HG03045 (cell line): Measurements from ENCODE around the gene UPK1A.
"Not testable (repeated sequence)": the region's sequence is repeated elsewhere in the genome, so short reads cannot be mapped to it uniquely, and the experiment has no call there.

Source experiments
- ATAC-seq: cut with Tn5 transposase; IDR thresholded peaks from one replicate; pipeline ENCODE4 v1.9.1; 2021; ENCODE audit warnings: mild to moderate bottlenecking, moderate library complexity; ENCODE audit not compliant: unreplicated experiment

The UPK1A gene

DNA sequence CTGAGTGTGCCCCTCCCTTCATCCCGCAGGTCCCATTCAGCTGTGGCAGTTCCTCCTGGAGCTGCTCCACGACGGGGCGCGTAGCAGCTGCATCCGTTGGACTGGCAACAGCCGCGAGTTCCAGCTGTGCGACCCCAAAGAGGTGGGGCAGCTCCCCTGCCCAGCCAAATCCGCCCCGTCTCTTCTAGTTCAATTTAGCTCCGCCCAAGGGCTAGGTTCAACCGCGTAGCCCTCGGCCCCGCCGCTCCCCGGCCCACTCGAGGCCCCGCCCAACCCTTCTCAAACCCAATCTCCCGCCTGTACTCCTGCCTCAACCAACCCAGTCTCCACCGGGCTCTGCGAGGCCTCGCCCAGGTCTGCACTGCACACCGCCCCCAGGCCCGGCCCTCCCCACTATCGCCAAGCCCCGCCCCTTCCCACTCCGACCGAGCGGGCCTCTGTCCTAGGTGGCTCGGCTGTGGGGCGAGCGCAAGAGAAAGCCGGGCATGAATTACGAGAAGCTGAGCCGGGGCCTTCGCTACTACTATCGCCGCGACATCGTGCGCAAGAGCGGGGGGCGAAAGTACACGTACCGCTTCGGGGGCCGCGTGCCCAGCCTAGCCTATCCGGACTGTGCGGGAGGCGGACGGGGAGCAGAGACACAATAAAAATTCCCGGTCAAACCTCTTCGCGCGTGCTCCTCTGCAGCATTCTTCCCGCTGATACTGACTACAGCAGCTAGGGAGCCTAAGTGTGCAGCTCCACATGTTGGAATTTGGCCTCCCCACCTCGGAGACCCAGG is 21.9 kb upstream of the UPK1A start:
- peak; percentile 66 for ATAC-seq

GRCh38 chr19:35644987-35645679 is 21.2 kb upstream of the UPK1A start:
- no peak for ATAC-seq

- ATAC-seq = no peak
These were observed 20.4 kb upstream of the UPK1A start for GRCh38 chr19:35645680-35646511.

- peak; percentile 56 for ATAC-seq
These were observed 18.0 kb upstream of the UPK1A start, which contains the start of gene COX6B1 for GRCh38 chr19:35648017-35648961. COX6B1 (plus strand) TSS chr19:35648323; CDS start chr19:35651244, 2,921 bp downstream.

- no peak for ATAC-seq
These were observed 15.7 kb upstream of the UPK1A start for GRCh38 chr19:35650581-35650980.

GRCh38 chr19:35654828-35655227 is 11.5 kb upstream of the UPK1A start:
- ATAC-seq = not testable (repeated sequence)

GRCh38 chr19:35655600-35655999 is 10.7 kb upstream of the UPK1A start:
- ATAC-seq = no peak

DNA sequence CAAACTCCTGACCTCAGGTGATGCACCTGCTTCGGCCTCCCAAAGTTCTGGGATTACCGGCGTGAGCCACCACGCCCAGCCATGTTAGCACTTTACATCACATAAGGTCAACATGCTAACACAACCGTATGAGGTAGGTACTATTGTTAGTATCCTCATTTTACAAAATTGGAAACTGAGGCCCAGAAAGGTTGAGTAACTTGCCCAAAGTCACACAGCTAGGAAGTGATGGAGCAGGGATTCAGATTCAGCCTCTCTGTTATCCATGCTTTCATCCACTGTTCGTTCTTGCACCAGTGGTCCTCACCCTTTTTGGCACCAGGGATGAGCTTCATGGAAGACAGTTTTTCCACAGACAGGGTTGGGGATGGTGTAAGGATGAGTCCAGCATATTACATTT is 9.6 kb upstream of the UPK1A start:
- ATAC-seq = no peak

DNA sequence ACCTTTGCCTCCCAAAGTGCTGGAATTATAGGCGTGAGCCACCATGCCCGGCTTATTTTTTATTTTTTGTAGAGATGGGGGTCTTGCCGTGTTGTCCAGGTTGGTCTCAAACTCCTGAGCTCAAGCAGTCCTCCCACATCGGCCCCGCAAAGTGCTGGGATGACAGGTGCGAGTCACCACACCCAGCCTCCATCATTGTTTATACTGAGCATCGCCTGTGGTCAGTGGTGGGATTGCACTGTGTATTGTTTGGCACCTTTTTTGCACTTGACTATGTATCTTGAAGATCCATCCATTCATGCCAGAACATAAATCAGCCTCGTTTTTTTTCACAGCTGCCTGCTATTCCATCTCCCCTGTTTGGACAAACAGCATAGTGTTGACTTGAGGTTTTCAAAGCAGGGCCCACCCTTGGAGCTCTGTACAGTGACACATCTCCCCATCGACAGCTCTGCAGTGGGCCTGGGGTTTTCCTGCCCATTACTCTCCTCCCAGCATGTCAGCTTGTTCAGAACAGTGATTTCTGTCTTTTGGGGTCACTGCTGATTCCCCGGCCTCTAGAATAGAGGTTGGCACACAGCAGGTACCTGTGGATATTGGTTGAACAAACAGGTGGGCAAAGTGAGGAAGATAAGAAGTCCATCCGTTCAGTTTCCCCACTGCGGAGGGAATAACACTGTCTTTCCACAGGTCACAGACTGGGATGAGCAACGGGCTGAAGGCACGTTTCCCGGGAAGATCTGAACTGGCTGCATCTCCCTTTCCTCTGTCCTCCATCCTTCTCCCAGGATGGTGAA is 8.2 kb upstream of the UPK1A start:
- ATAC-seq = no peak

DNA sequence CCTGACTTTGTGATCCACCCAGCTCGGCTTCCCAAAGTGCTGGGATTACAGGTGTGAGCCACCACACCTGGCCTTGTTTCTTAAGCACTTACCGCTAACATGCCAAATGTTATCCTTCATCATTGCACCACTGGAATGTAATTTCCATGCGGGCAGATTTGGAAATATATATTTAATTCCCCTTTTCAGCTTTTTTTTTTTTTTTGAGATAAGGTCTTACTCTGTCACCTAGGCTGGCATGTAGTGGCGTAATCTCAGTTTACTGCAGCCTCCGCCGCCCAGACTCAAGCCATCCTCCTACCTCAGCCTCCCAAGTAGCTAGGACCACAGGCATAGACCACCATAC is 4.3 kb upstream of the UPK1A start:
- no peak for ATAC-seq

GRCh38 chr19:35663981-35664380 is 2.3 kb upstream of the UPK1A start:
- ATAC-seq = no peak

- no peak for ATAC-seq
These were observed 1.2 kb upstream of the UPK1A start for GRCh38 chr19:35665157-35665556.

DNA sequence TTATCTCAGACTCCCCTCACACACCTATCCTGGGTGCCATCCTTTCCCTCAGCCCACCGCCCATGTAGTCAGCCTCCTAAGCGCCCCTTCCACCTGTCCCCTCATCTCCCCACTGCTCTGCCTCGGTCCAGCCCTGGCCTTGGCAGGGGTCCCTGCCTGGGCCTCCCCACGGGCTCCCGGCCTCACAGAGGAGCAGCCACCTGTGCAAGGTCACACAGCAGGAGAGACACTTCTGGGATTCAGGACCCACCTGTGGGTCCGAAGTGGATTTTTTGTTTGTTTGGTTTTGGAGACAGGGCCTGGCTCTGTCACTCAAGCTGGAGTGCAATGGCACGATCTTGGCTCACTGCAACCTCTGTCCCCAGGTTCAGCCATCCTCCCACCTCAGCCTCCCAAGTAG is 713 bp upstream of the UPK1A start:
- no peak for ATAC-seq

- ATAC-seq = no peak
These were observed 3.2 kb downstream of the UPK1A start for GRCh38 chr19:35669566-35669965.

DNA sequence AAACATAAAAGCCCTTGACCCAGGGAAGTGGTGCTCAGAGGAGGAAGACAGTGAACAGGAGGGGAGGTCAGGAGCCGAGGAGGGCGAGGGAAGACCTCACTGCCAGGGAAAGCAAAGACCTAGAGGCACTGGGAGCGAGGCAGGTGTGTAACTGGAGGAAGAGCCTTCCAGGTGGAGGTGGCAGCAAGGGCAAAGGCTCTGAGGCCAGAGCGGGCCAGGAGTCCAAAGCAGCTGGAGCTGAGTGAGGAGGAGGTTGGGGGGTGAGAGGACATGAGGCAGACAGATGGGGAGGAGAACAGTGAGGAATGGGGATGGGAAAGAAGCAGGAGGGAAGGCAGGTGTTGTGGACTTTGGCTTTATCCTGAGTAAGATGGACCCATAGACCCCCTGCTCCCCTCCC is 3.7 kb downstream of the UPK1A start:
- ATAC-seq = no peak

DNA sequence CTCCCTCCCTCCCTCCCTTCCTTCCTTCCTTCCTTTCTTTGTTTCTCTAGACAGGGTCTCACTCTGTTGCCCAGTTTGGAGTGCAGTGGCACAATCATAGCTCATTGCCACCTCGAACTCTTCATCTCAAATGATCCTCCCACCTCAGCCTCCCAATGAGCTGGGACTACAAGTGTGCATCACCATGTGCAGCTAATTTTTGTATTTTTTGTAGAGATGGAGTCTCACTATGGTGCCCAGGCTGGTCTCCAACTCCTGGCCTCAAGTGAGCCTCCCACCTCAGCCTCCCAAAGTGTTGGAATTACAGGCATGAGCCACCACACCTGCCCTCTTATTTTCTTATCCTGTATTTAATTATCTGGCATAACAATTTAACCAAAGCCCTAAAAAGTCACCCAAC is 4.4 kb downstream of the UPK1A start:
- no peak for ATAC-seq

DNA sequence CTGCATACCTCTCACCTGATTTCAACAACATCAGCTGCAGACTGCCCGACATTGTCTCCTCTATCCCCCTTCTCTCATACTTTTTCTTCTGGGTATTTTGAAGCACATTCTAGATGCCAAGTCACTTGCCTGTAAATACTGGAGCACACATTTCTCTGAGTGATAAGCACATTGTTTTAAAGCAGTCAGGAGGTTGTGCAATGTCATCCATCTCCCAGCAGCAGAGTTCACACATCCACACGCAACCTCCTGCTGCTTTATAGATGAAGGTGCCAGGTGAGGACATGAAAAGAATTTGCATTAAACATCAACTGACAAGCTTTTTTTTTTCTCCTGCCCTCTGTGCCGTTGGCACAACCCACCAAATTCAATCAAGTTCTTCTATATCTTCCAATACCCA is 5.5 kb downstream of the UPK1A start:
- no peak for ATAC-seq

DNA sequence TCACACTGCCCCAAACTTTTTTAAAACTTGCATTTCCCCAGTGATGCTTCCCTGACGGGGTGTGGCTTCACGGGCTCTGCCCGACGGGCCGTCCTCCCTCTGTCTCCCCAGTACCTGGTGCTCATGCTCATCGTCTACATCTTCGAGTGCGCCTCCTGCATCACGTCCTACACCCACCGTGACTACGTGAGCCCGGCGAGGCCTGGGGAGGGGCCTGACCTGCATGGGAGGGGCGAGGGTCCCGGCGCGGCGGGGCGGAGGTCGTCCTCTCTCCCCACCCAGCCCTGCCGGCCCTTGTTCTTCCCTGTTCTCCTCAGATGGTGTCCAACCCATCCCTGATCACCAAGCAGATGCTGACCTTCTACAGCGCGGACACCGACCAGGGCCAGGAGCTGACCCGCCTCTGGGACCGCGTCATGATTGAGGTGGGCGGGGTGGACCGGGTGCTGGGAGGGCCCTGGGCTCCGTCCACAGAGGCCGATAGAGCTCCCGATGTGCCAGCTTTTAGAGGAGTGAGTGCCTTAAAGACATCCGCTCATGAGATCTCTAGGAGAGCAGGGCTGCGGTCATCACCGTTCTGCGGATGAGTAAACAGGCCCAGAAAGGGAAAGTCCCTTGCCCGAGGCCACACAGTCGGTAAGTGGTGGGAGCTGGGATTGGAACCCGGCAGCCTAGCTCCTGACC is 6.9 kb downstream of the UPK1A start:
- no peak for ATAC-seq

GRCh38 chr19:35675589-35676140 is 9.3 kb downstream of the UPK1A start:
- no peak for ATAC-seq
